Testis (tissue), 3 donors: ENCODE results near the gene SLC9A3. TPM values are rescaled to one million over a fixed set of nuclear protein-coding genes. Genes with fewer than 3 reads are reported as not detected.

ENCODE experiments used
- DNase-seq: peaks from one replicate; pipeline ENCODE4 v3.0.0-alpha.2; 2019
- H3K27ac ChIP-seq, 2 donors: fragments of 200-600 bp; sonication (generic); one replicate each; pipeline ENCODE4 v1.5.1; 2019
- H3K27me3 ChIP-seq: fragments of 200-600 bp; sonication (generic); one replicate; pipeline ENCODE4 v1.5.1; 2019
- H3K36me3 ChIP-seq: fragments of 200-600 bp; sonication (generic); one replicate; pipeline ENCODE4 v1.5.1; 2017; ENCODE audit warnings: low read depth; ENCODE audit errors: missing control alignments
- H3K4me1 ChIP-seq: fragments of 200-600 bp; sonication (generic); one replicate; pipeline ENCODE4 v1.5.1; 2019
- H3K4me3 ChIP-seq, 2 donors: fragments of 200-600 bp; sonication (generic); one replicate each; pipeline ENCODE4 v1.5.1; 2017 to 2019
- H3K9me3 ChIP-seq: fragments of 200-600 bp; sonication (generic); one replicate; pipeline ENCODE4 v1.5.1; 2017
- CTCF ChIP-seq, 3 experiments: fragments of 450-650 bp in 2 of 3; fragments of 200-600 bp in 1 of 3; sonication (generic) in 1 of 3; IDR thresholded peaks; one replicate each; pipeline ENCODE4 v1.5.1; 2016 to 2019; ENCODE audit warnings: antibody characterized with exemption in 3 of 3, mild to moderate bottlenecking in 2 of 3, moderate library complexity in 1 of 3
- POLR2A ChIP-seq: fragments of 450-650 bp; IDR thresholded peaks from one replicate; pipeline ENCODE4 v1.6.1; 2017; ENCODE audit warnings: antibody characterized with exemption, mild to moderate bottlenecking, moderate library complexity
- WGBS, 2 donors: methylation state at CpG; one replicate each; pipeline ENCODE4 v1.1.5; 2018; 5-methylcytosine and 5-hydroxymethylcytosine counted together
- intact Hi-C: fragments of 100-400 bp; cut with DNase I; formaldehyde crosslinking; loops from one replicate; pipeline ENCODE4 v1.15.1; 2023; ENCODE audit warnings: low total_unique reads
- polyA plus RNA-seq: library from polyadenylated mRNA; stranded (reverse); fragments of 350-450 nt; fragmentation: Illumina TruSeq; extraction: RNeasy Lipid Tissue Mini Kit (QIAGEN cat#74804); gene quantifications from one replicate; pipeline ENCODE4 v1.2.3, GENCODE V29; 2014; ENCODE audit warnings: low read depth, low replicate concordance; ENCODE audit not compliant: insufficient read depth
- total RNA-seq, 2 donors: library from RNA; depleted of rRNA; stranded (reverse); fragments of >200 nt; gene quantifications; one replicate each; pipeline ENCODE4 v1.2.3, GENCODE V29; 2016

Gene SLC9A3
- total and polyA plus RNA-seq, 3 donors from 2014 or later = 2.3 to 3.8 (median 2.6) TPM

GRCh38 chr5:463952-464351, 60.3 kb downstream of the SLC9A3 start:
- DNase-seq = no peak
- Histone ChIP-seq H3K27ac (no peak overlapping the region), H3K27me3 (no peaks in the 10 kb centered on the region), H3K4me3 (no peak overlapping the region), H3K9me3 (no peaks in the 10 kb centered on the region), H3K4me1 (no peaks in the 10 kb centered on the region), H3K36me3 (no peaks in the 10 kb centered on the region)
- TF ChIP-seq CTCF (IDR thresholded peaks at IDR 0.05) (no peak), POLR2A (no peak)
- 50 to 62% methylated on average over 18 of the region's 18 CpGs for WGBS, 2 donors
- intact Hi-C loops = no loop called here

GRCh38 chr5:463301-463700, 60.9 kb downstream of the SLC9A3 start:
- TF ChIP-seq POLR2A (no peak), CTCF (IDR thresholded peaks at IDR 0.05) (no peak)
- H3K4me1 ChIP-seq = no peaks in the 10 kb centered on the region
- no peaks in the 10 kb centered on the region for H3K27me3 ChIP-seq
- no peak for DNase-seq
- intact Hi-C loops = no loop called here
- no peaks in the 10 kb centered on the region for H3K36me3 ChIP-seq
- H3K27ac ChIP-seq = no peak overlapping the region
- 75 to 80% methylated on average over 7 of the region's 7 CpGs for WGBS, 2 donors
- no peaks in the 10 kb centered on the region for H3K9me3 ChIP-seq
- H3K4me3 ChIP-seq = no peak overlapping the region

- Histone ChIP-seq H3K36me3 (no peaks in the 10 kb centered on the region), H3K9me3 (no peaks in the 10 kb centered on the region), H3K4me3 (no peak overlapping the region), H3K4me1 (no peaks in the 10 kb centered on the region), H3K27ac (no peak overlapping the region), H3K27me3 (no peaks in the 10 kb centered on the region)
- TF ChIP-seq POLR2A (no peak), CTCF (IDR thresholded peaks at IDR 0.05) (no peak)
- DNase-seq = no peak
- intact Hi-C loops = no loop called here
- 94 to 95% methylated on average over 20 to 24 of the region's 24 CpGs for WGBS, 2 donors
Observed at GRCh38 chr5:462051-462481, 62.2 kb downstream of the SLC9A3 start.

GRCh38 chr5:460273-460625, 64.0 kb downstream of the SLC9A3 start:
- H3K4me3 ChIP-seq = no peak overlapping the region
- H3K27me3 ChIP-seq = no peaks in the 10 kb centered on the region
- DNase-seq = no peak
- WGBS, 2 donors = 86 to 99% methylated on average over 7 to 8 of the region's 8 CpGs
- H3K4me1 ChIP-seq = no peaks in the 10 kb centered on the region
- H3K9me3 ChIP-seq = no peaks in the 10 kb centered on the region
- TF ChIP-seq POLR2A (no peak), CTCF (IDR thresholded peaks at IDR 0.05) (no peak)
- intact Hi-C loops = no loop called here
- H3K36me3 ChIP-seq = no peaks in the 10 kb centered on the region
- H3K27ac ChIP-seq = no peak overlapping the region

- TF ChIP-seq CTCF (IDR thresholded peaks at IDR 0.05) (no peak), POLR2A (no peak)
- no peaks in the 10 kb centered on the region for H3K4me1 ChIP-seq
- intact Hi-C loops = no loop called here
- no peak overlapping the region for H3K4me3 ChIP-seq
- no peaks in the 10 kb centered on the region for H3K36me3 ChIP-seq
- no peaks in the 10 kb centered on the region for H3K27me3 ChIP-seq
- no peak overlapping the region for H3K27ac ChIP-seq
- H3K9me3 ChIP-seq = no peaks in the 10 kb centered on the region
- WGBS, 2 donors = 95% methylated on average over 23 to 24 of the region's 24 CpGs
- no peak for DNase-seq
Observed at GRCh38 chr5:459562-460272, 64.5 kb downstream of the SLC9A3 start.
